Measurements from ENCODE around the gene PLCL2.

Gene PLCL2
- total RNA-seq, result 5.8 to 50.1 (median 30.7) reads per million in 17 experiments

DNA sequence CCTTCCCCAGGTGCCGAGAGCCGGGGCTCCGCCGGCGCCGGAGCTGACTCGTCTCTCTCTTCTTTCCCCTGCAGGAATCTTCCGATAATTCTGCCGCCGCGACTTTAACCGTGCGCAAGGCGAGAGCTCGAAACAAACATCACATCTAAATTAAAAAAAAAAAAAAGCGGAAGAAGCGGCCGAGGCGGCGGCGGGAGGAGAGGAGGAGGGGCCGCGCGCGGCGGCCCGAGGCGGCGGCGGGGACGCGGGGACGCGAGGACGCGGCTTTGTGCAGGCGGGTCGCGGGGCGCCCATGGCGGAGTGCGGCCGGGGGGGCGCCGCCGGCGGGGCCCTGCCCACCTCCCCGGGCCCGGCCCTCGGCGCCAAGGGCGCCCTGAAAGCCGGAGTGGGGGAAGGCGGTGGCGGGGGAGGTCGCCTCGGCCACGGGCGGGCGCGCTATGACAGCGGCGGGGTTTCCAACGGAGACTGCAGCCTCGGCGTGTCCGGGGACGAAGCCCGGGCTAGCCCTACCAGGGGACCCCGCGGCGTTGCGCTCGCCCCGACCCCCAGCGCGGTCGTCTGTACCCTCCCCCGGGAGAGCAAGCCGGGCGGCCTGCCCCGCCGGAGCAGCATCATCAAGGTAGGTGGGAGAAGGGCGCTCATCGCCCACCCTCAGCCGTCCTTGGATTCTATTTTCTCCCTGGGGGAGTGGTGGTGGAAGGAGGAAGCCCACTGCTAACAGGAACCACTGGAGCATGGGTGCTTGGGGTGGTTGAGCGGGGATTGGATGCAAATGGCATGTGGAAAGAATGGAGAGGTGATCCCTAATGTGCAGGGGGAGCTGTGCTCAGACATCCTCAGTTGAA, at the start of gene PLCL2:
TSS of gene PLCL2 (plus strand) at position 208 of the 845 bp plus-strand sequence. CDS start at position 293, 85 bp downstream.
- DNase-seq, result peak; percentile 74 to 89 (median 82)

DNA sequence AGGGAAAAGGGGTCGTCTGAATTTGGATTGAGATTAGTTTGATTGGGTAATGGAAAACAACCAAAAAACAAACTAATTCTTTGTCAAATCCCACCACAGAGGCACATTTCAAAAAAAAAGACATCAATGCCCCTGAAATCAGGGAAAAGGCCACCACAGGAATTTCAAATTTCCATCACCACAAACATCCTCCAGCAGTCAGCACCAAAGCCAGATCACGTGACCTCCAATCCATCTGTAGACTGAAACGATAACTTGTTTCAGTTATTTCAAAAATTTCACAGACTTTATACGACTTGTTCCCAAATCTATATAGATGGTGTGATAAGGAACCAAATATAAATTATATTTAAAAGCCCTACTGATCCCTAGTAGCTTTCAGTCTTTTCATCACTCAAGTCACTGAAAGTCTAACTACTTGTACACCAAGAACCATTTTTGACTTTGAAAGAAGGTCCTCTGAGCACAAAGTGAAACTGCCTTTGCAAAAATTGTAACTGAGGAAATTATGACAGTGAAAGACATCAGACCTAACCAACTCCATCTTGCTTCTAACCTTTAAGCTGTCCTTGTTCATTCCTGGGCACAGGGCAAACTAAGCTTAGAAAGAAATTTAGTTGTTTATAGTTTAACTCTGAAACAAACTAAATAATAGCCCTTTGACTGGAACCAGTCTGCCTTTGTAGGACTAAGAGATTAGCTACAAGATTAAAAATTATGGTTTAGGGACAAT, 48.1 kb upstream of the PLCL2 start:
- no peak for DNase-seq

DNA sequence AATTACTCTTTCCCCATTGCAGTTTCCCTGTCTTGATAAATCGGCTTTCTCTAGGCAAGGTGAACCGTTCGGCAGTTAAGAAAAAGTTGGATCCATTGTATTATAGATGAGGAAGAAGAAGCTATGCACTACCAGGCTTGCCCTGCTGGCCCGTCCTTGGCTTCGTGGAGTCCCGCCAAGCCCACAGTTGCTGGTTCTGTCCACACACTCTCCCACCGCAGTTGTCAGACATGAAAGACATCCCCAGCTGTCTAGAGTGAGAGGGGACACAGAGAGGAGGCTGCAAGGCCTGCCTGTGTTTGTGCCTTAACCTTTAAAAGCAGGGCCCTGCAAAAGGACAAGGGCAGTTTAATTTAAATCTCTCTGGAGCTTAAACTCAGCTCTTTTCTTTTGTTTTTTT, 47.2 kb upstream of the PLCL2 start:
- DNase-seq, result peak in 1 of 4 experiments; percentile 12

DNA sequence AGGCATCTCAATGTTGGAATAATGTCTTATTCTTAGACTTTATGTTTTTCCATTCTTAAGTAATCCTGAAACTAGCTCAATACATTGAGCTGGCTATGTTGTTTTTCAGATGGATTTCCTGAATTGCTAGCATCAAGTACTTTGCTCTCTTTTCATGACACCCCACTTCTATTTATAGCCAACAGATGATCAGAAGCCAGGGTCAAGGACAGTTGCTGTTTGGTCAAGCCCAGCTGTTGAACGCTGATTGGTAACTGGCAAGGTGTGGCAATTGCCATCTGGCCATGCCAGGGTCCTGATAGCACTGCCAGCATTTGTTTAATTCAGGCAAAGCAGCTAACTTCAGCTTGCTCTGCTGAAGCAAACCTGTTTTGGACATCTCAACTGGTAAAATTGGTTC, 46.2 kb upstream of the PLCL2 start:
- DNase-seq, result no peak

DNA sequence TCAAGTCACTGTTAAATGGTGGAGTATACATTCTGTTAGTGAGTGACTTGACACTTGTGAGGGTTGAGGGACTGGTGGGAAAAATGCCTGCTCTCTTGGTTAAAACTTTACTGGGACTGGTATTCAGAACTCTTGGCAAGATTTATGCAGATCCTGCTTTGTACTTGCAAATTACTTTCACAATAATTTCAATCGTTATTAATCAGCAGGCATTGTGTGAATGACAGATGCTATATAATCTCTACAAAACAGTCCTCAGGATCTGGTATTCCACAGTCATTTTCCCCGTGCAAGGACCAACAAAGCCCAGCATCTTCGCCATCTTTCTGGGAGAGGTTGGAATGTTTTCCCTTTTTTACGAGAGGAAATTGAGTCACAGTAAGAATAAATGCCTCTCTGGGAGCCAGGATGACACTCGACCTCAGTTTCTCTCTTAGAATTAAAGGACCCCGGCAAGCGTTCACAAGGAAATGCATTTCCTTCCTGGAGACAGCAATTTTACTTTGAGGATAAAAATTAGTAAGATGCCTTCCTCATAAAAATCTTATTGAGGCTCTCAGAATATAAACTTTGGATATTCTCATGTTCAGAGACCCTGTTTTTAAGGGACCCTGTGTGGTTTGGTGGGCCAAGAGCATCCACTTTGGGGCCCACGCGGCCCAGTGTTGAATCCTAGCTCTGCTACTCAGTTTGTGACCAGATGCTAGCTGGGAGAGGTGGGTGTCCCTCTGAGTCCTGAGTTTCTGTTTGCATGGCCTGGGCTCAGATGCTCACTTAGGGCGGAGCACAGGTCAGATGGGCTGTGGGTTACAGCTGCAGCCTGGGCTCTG, 45.3 kb upstream of the PLCL2 start:
- DNase-seq, result no peak

DNA sequence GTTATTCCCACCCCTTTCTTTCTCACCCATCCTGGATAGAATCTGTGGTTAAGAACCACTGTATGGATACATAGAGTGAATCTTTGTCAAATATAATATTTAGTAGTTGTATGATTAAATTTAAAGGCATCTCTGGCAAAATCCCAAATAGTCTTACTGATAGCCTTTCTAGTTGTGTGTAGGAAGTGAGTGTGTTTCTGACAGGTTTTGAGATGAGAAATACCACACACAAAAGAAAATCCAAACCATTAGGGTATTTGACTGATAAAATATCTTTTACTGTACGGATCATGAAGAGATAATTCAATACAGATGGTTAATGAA, 44.7 kb upstream of the PLCL2 start:
- DNase-seq, result no peak

DNA sequence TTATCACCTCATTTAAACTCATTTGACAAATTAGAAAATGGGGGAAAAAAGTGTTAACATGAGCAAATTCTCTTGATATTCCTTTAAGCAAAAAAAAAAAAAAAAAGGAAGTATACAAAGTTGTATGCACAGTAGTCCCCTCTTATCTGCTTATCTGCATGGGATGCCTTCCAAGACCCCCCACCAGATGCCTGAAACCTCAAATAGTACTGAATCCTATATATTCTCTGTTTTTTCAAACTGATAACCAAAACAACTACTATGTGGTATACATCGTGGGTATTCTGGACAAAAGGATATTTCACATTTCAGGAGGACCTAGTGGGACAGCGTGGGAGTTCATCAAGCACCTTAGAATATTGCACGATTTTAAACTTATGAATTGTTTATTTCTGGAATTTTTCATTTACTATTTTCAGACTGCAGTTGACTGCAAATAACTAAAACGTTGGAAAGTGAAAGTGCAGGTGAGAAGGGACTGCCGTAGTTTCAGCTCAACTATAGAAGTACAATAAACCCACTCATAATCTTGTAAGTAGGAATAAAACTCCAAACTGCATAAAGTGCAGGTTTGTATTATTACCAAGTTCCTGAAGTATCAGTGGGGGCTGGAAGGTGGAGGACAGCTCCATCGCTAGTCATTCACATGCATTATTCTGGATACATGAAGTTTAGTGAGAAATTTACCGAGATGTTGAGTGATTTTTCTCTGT, 43.6 kb upstream of the PLCL2 start:
- DNase-seq, result no peak

DNA sequence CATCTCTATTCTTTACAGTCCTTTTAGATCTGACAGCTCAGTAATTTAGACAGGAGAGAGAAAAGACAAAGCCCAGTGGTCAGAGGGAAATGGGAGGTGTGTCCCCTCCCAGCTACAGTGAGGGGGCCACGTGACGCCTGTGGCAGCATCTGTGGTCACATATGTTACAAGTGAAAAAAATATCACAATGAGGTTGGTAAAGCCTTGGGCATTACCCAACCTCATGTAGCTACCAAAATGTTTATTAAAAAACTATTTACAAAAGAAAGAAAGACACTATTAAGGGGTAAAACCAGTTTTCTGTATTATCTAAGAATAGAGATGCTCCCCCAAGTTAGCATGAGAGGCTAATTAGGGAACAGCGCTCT, 42.9 kb upstream of the PLCL2 start:
- peak; percentile 47 to 67 (median 64) for DNase-seq

DNA sequence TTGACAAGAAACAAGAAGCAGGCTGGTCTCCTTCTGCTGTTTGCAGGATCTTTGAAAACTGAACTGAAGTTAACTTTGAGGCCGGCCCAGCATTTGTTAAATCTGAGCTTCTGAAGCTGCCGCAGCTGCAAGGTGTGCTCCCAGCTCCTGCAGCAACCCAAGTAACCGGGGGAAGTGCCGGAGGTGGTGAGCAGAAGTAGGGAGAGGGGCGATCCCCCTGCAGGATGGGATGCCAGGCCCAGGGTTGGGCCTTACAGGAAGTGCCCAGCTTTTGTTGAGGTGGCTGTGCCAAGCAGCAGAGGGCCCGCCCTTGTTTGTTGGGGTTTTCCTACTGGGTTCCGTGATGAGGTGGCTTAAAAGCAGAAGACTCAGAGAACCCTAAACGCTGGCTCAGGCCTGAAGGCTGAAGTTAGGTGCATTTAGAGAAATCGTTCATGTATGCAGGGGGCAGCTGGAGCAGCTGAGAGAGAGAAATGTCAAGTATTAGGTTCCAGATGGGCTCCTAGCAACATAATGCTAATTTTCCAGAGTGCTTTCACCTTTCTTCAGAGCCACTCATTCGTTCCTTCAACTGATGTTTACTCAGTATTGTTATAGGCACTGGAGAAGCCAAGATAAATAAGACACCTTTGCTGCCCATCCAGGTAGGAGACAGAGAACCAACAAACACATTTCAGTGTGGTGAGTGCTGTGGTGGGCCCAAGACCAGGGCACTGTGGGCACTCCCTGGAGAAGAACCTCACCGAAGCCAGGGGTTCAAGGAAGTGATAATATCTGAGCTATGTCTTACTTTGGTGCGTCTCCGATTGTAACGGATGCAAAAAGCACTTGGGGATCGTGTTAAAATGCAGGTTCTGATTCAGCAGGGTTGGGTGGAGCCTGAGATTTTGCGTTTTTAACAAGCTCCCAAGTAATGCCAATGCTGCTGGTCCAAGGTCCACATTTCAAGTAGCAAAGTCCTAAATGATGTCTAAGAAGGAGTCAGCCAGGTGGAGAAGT, 42.2 kb upstream of the PLCL2 start:
- peak; percentile 66 to 82 (median 78) for DNase-seq

DNA sequence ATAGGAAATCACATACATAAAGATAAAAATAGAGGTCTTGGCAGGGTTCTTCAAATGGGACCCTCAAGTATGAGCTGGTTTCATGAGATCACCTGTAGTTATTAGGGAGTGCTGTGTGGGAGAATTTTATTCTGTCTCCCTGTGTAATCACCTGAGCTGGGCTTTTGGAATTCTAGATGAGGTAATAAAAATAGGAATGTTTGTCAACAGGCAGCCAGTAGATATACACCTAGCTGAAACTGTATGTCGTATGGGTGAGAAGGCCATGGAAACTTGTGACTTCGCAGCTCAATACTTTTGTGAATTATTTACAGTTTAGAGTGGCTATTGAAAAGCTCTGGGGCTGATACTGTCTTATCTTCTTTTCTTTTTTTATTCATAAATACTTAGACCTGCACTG, 40.5 kb upstream of the PLCL2 start:
- DNase-seq, result no peak

DNA sequence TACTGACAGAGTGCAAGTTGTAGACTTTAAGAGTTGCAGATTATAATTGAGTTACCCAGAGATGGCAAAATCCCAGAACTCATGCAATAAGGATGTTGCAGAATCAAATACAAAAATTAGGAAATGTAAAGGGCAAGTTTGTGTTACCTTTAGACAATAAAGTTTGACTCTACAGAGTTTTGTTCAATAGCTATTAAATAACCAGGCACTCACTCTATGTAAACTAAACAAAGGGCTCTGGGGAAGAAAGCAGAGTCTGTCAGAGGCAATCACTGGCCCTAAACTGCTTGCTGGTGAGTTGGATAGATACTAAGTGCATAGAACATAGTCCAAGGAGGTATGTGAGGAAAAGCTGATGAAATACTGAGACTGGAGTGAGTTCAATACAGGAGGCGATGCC, 40.0 kb upstream of the PLCL2 start:
- DNase-seq, result peak in 2 of 4 experiments; percentile 30 to 52

DNA sequence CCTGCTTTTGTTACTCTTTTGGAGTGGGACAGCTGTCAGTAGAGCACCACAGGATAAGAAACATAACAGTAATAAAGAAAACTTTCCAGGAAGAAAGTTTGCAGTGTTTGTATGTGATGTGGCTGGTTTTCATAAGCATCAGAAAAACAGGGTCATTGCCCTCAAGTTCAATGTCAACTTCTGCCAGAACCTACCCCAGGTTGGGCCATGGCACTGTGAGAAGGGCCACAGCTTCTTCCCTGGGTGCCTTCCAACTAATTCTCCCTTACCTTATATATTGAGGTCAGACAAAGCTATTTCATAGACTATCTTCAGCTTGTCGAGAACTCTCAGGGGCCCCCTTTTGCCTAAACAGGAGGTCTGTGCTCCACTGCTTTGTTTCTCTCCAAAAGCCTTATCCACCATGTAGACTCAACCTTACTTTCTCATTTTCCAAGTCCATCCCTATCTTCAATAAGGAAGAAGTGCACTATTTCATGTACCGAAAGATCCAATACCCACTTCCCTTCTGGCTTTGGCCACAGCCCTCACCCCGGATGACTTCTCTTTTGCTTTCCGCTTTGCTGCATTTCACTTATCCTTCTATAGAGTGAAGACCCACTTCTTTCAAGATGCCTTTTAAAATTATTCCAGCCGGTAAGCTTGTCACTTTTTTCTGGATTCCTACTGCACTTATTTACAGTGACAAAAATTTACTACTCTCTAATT, 38.2 kb upstream of the PLCL2 start:
- peak; percentile 41 to 70 (median 64) for DNase-seq

DNA sequence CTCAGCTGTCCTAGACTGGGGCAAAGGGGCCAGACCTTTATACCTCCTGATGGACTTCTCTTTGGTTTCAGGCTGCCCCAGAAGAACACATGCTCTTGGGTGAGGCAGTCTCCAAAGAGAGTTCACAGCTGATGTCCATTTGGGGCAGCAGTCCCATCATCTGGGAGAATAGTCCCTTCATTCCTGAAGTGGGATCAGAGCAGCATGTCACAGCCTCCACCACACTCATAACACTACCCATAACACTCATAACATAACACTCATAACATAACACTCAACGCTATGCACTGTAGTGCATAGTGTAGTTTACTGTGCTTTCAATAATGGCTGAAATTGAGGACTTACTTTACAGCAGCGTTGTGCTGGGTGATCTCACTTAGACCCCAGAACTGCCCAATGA, 36.7 kb upstream of the PLCL2 start:
- no peak for DNase-seq

DNA sequence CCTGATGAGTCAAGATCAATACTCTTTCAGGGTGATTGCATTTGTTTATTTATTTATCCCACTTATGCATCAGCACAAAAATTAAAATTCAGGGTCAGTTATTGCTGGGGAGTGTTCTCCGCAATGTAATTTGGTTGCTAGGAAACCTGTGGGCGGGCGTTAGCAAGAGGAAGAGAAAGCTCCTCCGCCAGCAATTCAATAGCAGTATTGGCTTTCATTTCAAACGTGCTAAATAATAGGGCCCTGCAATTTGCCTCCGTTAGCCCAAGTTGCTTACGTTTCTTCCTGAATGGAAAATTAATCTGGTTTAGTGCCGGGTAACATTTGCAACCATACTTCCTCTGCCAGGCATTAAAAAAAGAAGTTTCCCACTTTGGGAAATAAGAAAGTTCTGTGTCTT, 35.5 kb upstream of the PLCL2 start:
- peak; percentile 87 to 95 (median 92) for DNase-seq

DNA sequence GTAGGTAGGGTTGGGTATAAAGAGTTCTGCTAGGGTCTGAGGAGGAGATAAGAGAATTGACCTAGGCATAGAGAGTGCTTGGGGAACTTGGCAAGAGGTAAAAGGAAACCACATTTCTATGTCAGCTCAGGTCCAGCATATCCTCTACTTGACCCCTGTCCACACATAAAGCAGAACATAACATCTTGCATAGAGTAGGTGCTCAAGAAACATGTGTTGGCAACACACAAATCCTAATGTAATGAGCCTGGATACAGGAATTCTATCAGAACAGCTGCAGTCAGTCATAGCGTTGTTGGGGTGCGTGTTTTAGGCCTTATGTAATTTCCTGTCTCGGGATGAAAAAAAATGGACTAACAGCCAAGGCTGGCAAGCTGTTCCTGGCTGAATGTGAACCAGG, 35.0 kb upstream of the PLCL2 start:
- DNase-seq, result peak; percentile 18 to 66 (median 43)

DNA sequence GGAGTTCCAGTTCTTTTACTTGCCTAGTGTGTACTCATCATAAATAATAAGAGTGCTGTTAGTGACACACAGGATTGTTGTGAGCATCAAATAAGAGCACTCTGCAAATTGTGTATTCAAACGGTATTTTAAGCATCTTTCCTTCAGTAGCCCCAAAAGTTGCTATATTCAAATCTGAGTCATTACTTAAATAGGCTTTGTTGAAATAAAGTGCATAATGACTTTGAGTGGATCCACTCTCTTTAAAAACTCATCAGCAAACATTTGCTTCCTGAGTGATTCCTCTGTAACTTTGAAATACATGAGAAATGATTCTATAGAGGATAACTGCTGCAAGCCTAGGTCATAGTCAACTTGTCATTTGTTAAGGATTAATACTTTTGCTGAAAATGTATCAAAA, 29.3 kb upstream of the PLCL2 start:
- DNase-seq, result no peak

DNA sequence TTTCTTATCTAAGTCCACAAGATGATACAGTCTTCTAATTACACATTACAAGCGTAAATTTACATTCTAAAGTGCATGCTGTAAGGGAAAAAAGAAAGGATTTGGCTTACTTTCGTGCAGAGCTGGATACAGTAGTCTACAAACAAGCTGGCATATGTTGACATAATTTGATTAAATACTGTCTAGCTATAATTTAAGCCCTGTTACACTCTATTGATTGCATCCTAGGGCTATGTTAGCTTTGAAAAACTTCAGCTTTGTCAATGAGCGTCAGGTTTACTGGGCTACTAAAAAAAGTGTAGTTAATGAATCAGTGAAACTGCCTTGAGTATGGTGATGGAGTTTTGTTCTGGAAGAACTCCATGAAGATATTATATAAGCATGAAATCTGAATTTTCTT, 24.5 kb upstream of the PLCL2 start:
- DNase-seq, result no peak

DNA sequence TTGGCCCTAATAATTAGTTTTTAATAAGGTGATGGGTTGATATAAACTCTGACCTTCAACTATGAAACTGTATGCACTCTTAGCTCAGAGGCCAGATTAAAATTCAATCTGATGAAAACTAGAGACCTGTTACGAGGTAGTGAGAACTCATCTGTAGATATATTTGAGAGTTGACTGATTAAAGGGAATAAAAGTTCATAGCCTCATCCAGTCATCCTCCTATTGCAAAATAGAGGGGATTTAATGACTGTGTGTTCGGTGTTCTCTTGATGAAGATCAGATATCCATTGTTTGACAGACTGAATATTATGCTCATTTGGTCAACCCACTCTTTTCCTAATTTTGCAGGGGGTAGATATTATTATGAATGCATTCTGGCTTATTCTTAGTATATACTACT, 23.3 kb upstream of the PLCL2 start:
- DNase-seq, result no peak

DNA sequence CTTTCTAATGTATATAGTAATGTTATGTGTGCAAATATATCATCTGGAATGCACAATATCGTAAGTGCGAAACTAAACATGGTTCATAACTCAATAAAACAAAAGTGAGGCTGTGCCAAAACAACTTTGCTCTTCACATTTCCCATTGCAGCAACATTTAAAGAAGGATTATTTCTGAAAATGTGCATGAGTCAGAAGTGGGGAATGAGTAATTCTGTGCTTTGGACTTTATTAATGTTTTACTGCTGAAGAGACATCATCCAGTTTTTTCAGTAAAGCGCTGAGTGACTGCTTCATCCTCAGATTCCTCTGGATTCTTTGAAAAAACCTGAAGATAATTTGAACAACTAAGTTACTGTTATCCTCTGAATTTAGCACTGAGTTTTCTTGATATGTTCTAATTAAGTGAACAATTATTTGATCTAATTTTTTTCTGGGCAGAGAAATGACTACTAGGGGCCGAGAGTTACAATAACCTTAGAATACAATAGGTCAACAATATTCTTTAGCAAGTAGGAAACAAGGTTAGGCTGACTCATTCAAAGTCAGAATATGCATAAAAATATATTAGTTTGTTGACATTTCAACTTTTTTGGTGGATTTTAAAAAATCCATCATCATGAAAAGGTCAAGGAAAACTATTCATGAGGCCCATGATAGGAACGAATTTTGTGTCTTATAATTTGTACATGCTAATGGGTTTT, 20.0 kb upstream of the PLCL2 start:
- no peak for DNase-seq

DNA sequence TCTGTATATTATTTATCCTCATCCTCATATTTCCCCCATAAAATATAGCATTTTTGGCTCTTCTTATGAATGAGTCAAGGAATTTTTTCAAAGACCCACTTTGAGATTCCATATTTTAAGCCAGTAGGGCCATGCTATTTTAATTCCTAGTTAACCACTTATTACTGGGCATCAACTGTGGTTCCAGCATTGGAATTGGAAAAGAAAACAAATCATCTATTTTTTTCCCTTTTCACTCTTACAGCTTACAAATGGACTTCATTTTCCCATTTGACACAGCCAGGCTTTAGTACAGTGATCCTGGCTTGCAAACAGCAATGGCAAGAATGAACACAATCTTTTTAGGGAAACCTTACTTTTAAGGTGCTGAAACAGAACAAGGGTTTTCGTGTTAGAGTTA, 19.4 kb upstream of the PLCL2 start:
- DNase-seq, result no peak
